ENCODE data around the gene CDC37.
"Not testable (repeated sequence)": the region's sequence is repeated elsewhere in the genome, so short reads cannot be mapped to it uniquely, and the experiment has no call there.

Gene CDC37

GRCh38 chr19:10395003-10395402 is 8.3 kb downstream of the CDC37 start:
- DNase-seq (ENCODE audit: low read depth): no peak

- DNase-seq (ENCODE audit: low read depth): no peak
Measured at GRCh38 chr19:10393137-10393536, 10.2 kb downstream of the CDC37 start.

GRCh38 chr19:10392120-10392519 is 11.2 kb downstream of the CDC37 start:
- DNase-seq (ENCODE audit: low read depth): no peak

- peak; percentile 70 for DNase-seq (ENCODE audit: low read depth)
Measured at GRCh38 chr19:10390652-10391286, 12.6 kb downstream of the CDC37 start.

GRCh38 chr19:10389863-10390262 is 13.5 kb downstream of the CDC37 start:
- DNase-seq (ENCODE audit: low read depth): peak; percentile 32

GRCh38 chr19:10388957-10389356 is 14.4 kb downstream of the CDC37 start:
- DNase-seq (ENCODE audit: low read depth): peak; percentile 76

GRCh38 chr19:10384580-10384979 is 18.8 kb downstream of the CDC37 start:
- DNase-seq (ENCODE audit: low read depth): no peak

- not testable (repeated sequence) for DNase-seq (ENCODE audit: low read depth)
Measured at GRCh38 chr19:10383223-10383499, 20.2 kb downstream of the CDC37 start.

- DNase-seq (ENCODE audit: low read depth): peak; percentile 99
Measured at GRCh38 chr19:10380313-10381102, 22.8 kb downstream of the CDC37 start, which contains the start of gene TYK2. Gene TYK2 (minus strand): TSS chr19:10380572. CDS start chr19:10378406, 2,166 bp downstream.

- no peak for DNase-seq (ENCODE audit: low read depth)
Measured at GRCh38 chr19:10379880-10380312, 23.4 kb downstream of the CDC37 start.

- no peak for DNase-seq (ENCODE audit: low read depth)
Measured at GRCh38 chr19:10378124-10378523, 25.2 kb downstream of the CDC37 start.

- not testable (repeated sequence) for DNase-seq (ENCODE audit: low read depth)
Measured at GRCh38 chr19:10377140-10377640, 26.2 kb downstream of the CDC37 start.

GRCh38 chr19:10374931-10375330 is 28.4 kb downstream of the CDC37 start:
- DNase-seq (ENCODE audit: low read depth): no peak

- DNase-seq (ENCODE audit: low read depth): no peak
Measured at GRCh38 chr19:10372690-10373089, 30.7 kb downstream of the CDC37 start.

GRCh38 chr19:10368101-10368803 is 35.1 kb downstream of the CDC37 start:
- DNase-seq (ENCODE audit: low read depth): peak; percentile 22

- DNase-seq (ENCODE audit: low read depth): not testable (repeated sequence)
Measured at GRCh38 chr19:10366950-10367512, 36.3 kb downstream of the CDC37 start.

GRCh38 chr19:10365518-10365917 is 37.8 kb downstream of the CDC37 start:
- DNase-seq (ENCODE audit: low read depth): no peak

GRCh38 chr19:10364644-10365043 is 38.7 kb downstream of the CDC37 start:
- no peak for DNase-seq (ENCODE audit: low read depth)

- no peak for DNase-seq (ENCODE audit: low read depth)
Measured at GRCh38 chr19:10363789-10364281, 39.5 kb downstream of the CDC37 start.

- no peak for DNase-seq (ENCODE audit: low read depth)
Measured at GRCh38 chr19:10362259-10362658, 41.1 kb downstream of the CDC37 start.

GRCh38 chr19:10361569-10362011 is 41.8 kb downstream of the CDC37 start:
- DNase-seq (ENCODE audit: low read depth): no peak

- DNase-seq (ENCODE audit: low read depth): no peak
Measured at GRCh38 chr19:10356431-10356830, 46.9 kb downstream of the CDC37 start.

All from EH (cell line).